ENCODE results near the gene METTL25B.

Gene METTL25B

GRCh38 chr1:156704166-156704711 is 24.0 kb upstream of the METTL25B start:
- no peaks in the 10 kb centered on the region for H3K9me3 ChIP-seq
- no peak overlapping the region for H3K4me3 ChIP-seq (ENCODE audit: low read depth in 1 of 2, low read length in 1 of 2)
- H3K27ac ChIP-seq = no peak overlapping the region
- H3K4me1 ChIP-seq (ENCODE audit: control insufficient read depth in 1 of 2, insufficient read depth in 1 of 2, low read depth in 1 of 2, low read length in 1 of 2) = peaks cover 0 to 11% of the 10 kb centered on the region in 2 experiments
- TF ChIP-seq, protein P1, sequence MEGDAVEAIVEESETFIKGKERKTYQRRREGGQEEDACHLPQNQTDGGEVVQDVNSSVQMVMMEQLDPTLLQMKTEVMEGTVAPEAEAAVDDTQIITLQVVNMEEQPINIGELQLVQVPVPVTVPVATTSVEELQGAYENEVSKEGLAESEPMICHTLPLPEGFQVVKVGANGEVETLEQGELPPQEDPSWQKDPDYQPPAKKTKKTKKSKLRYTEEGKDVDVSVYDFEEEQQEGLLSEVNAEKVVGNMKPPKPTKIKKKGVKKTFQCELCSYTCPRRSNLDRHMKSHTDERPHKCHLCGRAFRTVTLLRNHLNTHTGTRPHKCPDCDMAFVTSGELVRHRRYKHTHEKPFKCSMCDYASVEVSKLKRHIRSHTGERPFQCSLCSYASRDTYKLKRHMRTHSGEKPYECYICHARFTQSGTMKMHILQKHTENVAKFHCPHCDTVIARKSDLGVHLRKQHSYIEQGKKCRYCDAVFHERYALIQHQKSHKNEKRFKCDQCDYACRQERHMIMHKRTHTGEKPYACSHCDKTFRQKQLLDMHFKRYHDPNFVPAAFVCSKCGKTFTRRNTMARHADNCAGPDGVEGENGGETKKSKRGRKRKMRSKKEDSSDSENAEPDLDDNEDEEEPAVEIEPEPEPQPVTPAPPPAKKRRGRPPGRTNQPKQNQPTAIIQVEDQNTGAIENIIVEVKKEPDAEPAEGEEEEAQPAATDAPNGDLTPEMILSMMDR (IDR thresholded peaks at IDR 0.05) = no peak
- peaks cover 97% of the 10 kb centered on the region for H3K27me3 ChIP-seq
- H3K36me3 ChIP-seq = no peaks in the 10 kb centered on the region

DNA sequence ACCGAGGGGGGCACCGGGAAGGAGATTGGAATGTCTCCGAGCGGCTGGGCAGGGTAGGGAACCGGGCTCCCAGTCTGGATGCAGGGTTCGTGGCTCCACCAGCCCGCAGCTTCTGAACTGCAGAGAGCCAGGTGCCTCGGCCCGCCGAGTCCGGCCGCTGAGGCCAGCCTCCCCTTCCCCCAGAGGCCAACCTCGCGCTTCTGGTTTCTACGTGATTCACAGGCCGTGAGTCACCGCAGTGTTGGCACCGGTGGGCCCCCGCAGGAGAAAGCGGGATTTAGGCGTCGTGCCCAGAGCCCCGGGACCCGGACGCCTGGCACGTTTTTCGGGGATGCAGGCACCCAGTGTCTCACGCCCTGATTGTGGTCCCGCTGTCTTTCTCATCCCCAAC is 23.3 kb upstream of the METTL25B start:
- no peak overlapping the region for H3K27ac ChIP-seq
- peaks cover 0 to 11% of the 10 kb centered on the region in 2 experiments for H3K4me1 ChIP-seq (ENCODE audit: control insufficient read depth in 1 of 2, insufficient read depth in 1 of 2, low read depth in 1 of 2, low read length in 1 of 2)
- H3K36me3 ChIP-seq = no peaks in the 10 kb centered on the region
- no peaks in the 10 kb centered on the region for H3K9me3 ChIP-seq
- TF ChIP-seq, protein P1 (IDR thresholded peaks at IDR 0.05) = no peak
- H3K4me3 ChIP-seq (ENCODE audit: low read depth in 1 of 2, low read length in 1 of 2) = no peak overlapping the region
- peaks cover 98% of the 10 kb centered on the region for H3K27me3 ChIP-seq

DNA sequence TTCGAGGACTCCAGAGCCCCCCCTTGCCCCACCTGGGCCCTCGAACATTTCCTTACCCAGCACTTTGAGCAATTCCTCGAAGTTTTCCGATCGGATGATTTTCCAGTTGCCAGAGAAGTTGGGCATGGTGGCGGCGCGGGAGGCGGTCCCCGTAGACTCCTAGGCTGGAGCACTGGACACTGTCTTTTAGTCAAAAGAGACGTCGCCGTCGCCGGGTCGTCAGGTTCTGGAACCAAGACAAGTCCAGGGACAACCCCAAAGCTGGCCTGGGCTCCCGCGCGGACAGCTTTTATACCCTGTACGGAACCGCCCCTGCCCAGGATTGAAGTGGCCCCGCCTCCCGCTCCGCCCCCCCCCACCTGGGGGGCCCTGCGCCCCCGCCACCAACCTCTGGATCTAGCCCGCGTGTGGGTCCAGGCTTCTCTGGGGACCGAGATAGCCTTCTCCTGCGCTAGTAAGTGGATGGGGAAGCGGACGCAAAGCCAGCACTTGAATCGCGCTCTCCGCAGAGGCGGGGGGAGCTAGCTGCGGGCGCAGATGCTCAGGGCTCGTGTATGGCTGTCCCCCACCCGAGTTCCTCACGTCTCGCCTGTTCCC is 22.9 kb upstream of the METTL25B start, which contains the start of gene CRABP2:
CRABP2 (minus strand) TSS at position 263 of the 597 bp plus-strand sequence; CDS start at position 126, 137 bp downstream.
- Histone ChIP-seq H3K9me3 (no peaks in the 10 kb centered on the region), H3K27ac (no peak within 1 kb of the TSS), H3K36me3 (no peaks in the 10 kb centered on the region), H3K27me3 (peaks cover 96% of the 10 kb centered on the region), H3K4me1 (ENCODE audit: control insufficient read depth in 1 of 2, insufficient read depth in 1 of 2, low read depth in 1 of 2, low read length in 1 of 2) (peaks cover 0 to 11% of the 10 kb centered on the region in 2 experiments), H3K4me3 (ENCODE audit: low read depth in 1 of 2, low read length in 1 of 2) (no peak within 1 kb of the TSS)
- TF ChIP-seq, protein P1 (IDR thresholded peaks at IDR 0.05) = no peak

GRCh38 chr1:156705918-156706656 is 22.2 kb upstream of the METTL25B start:
- Histone ChIP-seq H3K9me3 (no peaks in the 10 kb centered on the region), H3K4me1 (ENCODE audit: control insufficient read depth in 1 of 2, insufficient read depth in 1 of 2, low read depth in 1 of 2, low read length in 1 of 2) (peaks cover 0 to 11% of the 10 kb centered on the region in 2 experiments), H3K27ac (no peak overlapping the region), H3K4me3 (ENCODE audit: low read depth in 1 of 2, low read length in 1 of 2) (no peak overlapping the region), H3K27me3 (peaks cover 90% of the 10 kb centered on the region), H3K36me3 (no peaks in the 10 kb centered on the region)
- TF ChIP-seq, protein P1 (IDR thresholded peaks at IDR 0.05) = peak; percentile 37

DNA sequence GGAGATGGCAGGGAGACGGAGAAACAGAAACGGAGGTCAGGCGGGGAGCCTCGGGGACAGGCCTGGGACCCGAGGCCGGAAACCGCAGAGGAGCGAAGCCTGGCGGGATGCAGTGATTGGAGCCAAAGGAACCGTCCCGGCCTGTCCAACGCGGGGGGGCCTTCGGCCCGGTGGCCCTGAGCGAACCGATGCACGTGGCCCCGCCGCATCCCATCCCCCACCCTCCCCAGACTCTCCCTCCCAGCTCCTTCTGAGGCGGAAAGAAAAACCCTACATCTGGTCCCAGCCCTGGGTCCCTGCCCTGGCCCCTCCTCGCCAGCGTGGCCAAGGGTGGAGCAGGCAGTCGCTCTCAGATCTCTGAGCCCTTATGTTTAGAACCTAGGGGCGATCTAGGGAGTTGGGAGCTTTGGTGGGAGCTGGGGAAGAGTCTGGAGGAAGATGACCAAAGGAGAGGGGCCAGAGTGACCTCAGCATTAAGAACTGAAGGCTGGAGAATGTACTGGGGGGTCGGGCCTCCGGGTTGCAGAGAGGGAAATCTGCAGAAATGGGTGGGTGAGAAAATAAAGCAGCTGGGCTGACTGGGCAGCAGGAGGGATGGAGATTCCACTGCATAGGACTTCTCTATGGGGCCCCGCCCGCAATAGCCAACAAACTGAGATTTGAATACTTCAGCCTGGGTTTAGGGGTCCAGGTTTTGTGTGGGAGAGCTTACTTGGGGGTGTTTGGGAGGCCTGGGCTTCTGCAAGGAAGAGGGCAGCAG is 21.4 kb upstream of the METTL25B start:
- no peak overlapping the region for H3K4me3 ChIP-seq (ENCODE audit: low read depth in 1 of 2, low read length in 1 of 2)
- TF ChIP-seq, protein P1 (IDR thresholded peaks at IDR 0.05) = no peak
- peaks cover 0 to 11% of the 10 kb centered on the region in 2 experiments for H3K4me1 ChIP-seq (ENCODE audit: control insufficient read depth in 1 of 2, insufficient read depth in 1 of 2, low read depth in 1 of 2, low read length in 1 of 2)
- H3K27ac ChIP-seq = no peak overlapping the region
- H3K36me3 ChIP-seq = no peaks in the 10 kb centered on the region
- H3K27me3 ChIP-seq = peaks cover 82% of the 10 kb centered on the region
- H3K9me3 ChIP-seq = no peaks in the 10 kb centered on the region
